ENCODE results near the gene ACCS. TPM values are rescaled to one million over a fixed set of nuclear protein-coding genes. Genes with fewer than 3 reads are reported as not detected.

The ACCS gene
- total and polyA plus RNA-seq, 2 donors from 2014 or later: 11.4 to 39.0 TPM

DNA sequence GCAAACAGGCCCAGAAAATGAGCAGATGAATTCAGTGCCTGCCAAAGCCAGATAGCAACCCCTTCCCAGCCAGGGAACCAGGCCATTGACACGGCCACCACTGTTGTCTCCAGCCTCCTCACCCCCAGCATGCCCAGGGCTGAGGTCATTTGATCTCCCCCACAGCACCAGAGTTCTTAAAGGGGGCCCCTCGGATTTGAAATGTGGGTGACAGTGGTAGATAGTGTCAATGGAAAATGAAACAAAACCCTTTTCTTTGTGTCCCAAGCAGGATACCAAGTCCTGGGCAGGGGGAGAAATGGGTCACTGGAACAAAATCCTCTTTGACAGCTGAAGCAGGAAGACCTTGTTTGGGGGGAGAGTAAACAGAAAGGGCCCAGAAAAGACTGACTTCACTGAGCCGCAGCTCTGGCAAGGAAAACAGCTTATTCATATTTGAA is 32.6 kb upstream of the ACCS start:
- peaks cover 0 to 10% (median 0%) of the 10 kb centered on the region in 3 donors for H3K4me1 ChIP-seq (ENCODE audit: control insufficient read depth in 2 of 3, insufficient read depth in 2 of 3, low read depth in 1 of 3, low read length in 3 of 3)
- TF ChIP-seq, protein P1, sequence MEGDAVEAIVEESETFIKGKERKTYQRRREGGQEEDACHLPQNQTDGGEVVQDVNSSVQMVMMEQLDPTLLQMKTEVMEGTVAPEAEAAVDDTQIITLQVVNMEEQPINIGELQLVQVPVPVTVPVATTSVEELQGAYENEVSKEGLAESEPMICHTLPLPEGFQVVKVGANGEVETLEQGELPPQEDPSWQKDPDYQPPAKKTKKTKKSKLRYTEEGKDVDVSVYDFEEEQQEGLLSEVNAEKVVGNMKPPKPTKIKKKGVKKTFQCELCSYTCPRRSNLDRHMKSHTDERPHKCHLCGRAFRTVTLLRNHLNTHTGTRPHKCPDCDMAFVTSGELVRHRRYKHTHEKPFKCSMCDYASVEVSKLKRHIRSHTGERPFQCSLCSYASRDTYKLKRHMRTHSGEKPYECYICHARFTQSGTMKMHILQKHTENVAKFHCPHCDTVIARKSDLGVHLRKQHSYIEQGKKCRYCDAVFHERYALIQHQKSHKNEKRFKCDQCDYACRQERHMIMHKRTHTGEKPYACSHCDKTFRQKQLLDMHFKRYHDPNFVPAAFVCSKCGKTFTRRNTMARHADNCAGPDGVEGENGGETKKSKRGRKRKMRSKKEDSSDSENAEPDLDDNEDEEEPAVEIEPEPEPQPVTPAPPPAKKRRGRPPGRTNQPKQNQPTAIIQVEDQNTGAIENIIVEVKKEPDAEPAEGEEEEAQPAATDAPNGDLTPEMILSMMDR (IDR thresholded peaks at IDR 0.05; ENCODE audit: borderline replicate concordance, extremely low read depth, insufficient read depth): no peak
- H3K9ac ChIP-seq (ENCODE audit: low read length in 3 of 3): no peak overlapping the region
- no peaks in the 10 kb centered on the region for H3K27me3 ChIP-seq (ENCODE audit: control insufficient read depth, insufficient read depth, low read length)
- H3K4me3 ChIP-seq (ENCODE audit: low read length in 3 of 3): no peak overlapping the region
- FAIRE-seq: no peak
- intact Hi-C loops (cut with DNase I): loop anchor here (10.0 kb wide), 1 partner anchor 89 kb away; the partner anchor contains the start of gene C11orf96
- DNase-seq: no peak
- no peaks in the 10 kb centered on the region for H3K9me3 ChIP-seq (ENCODE audit: control insufficient read depth in 2 of 3, insufficient read depth in 1 of 3, low read length in 3 of 3)
- H3K36me3 ChIP-seq (ENCODE audit: control insufficient read depth in 2 of 3, insufficient read depth in 3 of 3, low read length in 3 of 3): no peaks in the 10 kb centered on the region
- H3K27ac ChIP-seq (ENCODE audit: low read depth in 2 of 2, low read length in 2 of 2): peak overlapping the region; percentile 16 to 51

DNA sequence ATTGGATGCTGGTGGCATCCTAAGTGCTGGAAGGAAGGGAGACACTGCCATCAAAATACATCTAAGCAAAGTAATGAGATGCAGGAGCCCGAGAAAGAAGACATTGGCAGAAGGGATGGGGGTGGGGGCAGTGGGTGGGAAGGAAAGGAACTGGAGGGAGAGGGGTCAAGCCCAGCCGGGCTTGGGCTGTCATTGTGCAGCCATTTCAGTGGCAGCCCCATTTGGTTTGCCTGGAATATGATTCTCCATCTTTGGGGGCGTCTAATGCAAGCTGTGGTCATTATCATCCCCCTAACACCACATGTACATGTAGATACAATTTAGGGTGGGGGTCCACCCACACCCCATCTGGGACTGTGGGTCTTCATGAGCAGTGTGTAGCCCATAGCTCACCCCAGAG is 32.2 kb upstream of the ACCS start:
- no peak for DNase-seq
- Histone ChIP-seq H3K27me3 (ENCODE audit: control insufficient read depth, insufficient read depth, low read length) (no peaks in the 10 kb centered on the region), H3K36me3 (ENCODE audit: control insufficient read depth in 2 of 3, insufficient read depth in 3 of 3, low read length in 3 of 3) (no peaks in the 10 kb centered on the region), H3K27ac (ENCODE audit: low read depth in 2 of 2, low read length in 2 of 2) (no peak overlapping the region), H3K9ac (ENCODE audit: low read length in 3 of 3) (no peak overlapping the region), H3K4me1 (ENCODE audit: control insufficient read depth in 2 of 3, insufficient read depth in 2 of 3, low read depth in 1 of 3, low read length in 3 of 3) (peaks cover 0 to 10% (median 0%) of the 10 kb centered on the region in 3 donors), H3K9me3 (ENCODE audit: control insufficient read depth in 2 of 3, insufficient read depth in 1 of 3, low read length in 3 of 3) (no peaks in the 10 kb centered on the region), H3K4me3 (ENCODE audit: low read length in 3 of 3) (no peak overlapping the region)
- FAIRE-seq: no peak
- intact Hi-C loops (cut with DNase I): loop anchor here (10.0 kb wide), 1 partner anchor 89 kb away; the partner anchor contains the start of gene C11orf96
- TF ChIP-seq, protein P1 (IDR thresholded peaks at IDR 0.05; ENCODE audit: borderline replicate concordance, extremely low read depth, insufficient read depth): no peak

DNA sequence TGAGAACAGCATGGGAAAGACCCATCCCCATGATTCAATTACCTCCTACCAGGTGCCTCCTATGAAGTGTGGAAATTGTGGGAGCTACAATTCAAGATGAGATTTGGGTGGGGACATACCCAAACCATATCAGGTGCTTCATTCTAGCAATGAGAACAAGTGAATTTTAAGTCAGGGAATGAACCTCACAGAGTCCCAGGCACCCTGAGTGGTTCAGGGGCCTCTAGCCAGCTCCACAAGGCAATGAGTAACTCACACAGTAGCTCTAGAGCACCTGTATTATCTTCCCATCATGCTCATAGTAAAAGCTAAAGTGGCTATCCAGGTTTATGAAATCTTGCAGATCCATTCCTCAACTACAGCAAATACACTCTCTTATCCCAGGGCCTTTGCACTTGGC is 31.4 kb upstream of the ACCS start:
- H3K27me3 ChIP-seq (ENCODE audit: control insufficient read depth, insufficient read depth, low read length): no peaks in the 10 kb centered on the region
- H3K36me3 ChIP-seq (ENCODE audit: control insufficient read depth in 2 of 3, insufficient read depth in 3 of 3, low read length in 3 of 3): no peaks in the 10 kb centered on the region
- H3K4me1 ChIP-seq (ENCODE audit: control insufficient read depth in 2 of 3, insufficient read depth in 2 of 3, low read depth in 1 of 3, low read length in 3 of 3): peaks cover 0 to 10% (median 0%) of the 10 kb centered on the region in 3 donors
- no peak overlapping the region for H3K9ac ChIP-seq (ENCODE audit: low read length in 3 of 3)
- no peak overlapping the region for H3K4me3 ChIP-seq (ENCODE audit: low read length in 3 of 3)
- FAIRE-seq (no peak), DNase-seq (no peak)
- H3K9me3 ChIP-seq (ENCODE audit: control insufficient read depth in 2 of 3, insufficient read depth in 1 of 3, low read length in 3 of 3): no peaks in the 10 kb centered on the region
- intact Hi-C loops (cut with DNase I): loop anchor here (5.0 to 10.0 kb wide), 2 partner anchors 90 to 142 kb away; partner anchors contain the start of gene C11orf96
- H3K27ac ChIP-seq (ENCODE audit: low read depth in 2 of 2, low read length in 2 of 2): no peak overlapping the region
- TF ChIP-seq, protein P1 (IDR thresholded peaks at IDR 0.05; ENCODE audit: borderline replicate concordance, extremely low read depth, insufficient read depth): no peak

Measured in kidney (tissue), 14 donors.